Right ventricle myocardium superior (tissue), 1 donor: ENCODE measurements around the gene CLK4. TPM values are rescaled to one million over a fixed set of nuclear protein-coding genes. Genes with fewer than 3 reads are reported as not detected.
"Not testable (repeated sequence)": the region's sequence is repeated elsewhere in the genome, so short reads cannot be mapped to it uniquely, and the experiment has no call there.

Source experiments
- ATAC-seq: fragments of 200-7000 bp; cut with Tn5 transposase; one replicate; pipeline ENCODE4 v1.9.1; 2020; ENCODE audit warnings: mild to moderate bottlenecking; ENCODE audit not compliant: poor library complexity
- DNase-seq: peaks from one replicate; pipeline ENCODE4 v3.0.0-alpha.2; 2020
- intact Hi-C: fragments of 100-400 bp; cut with DNase I; formaldehyde crosslinking; loops from one replicate; pipeline ENCODE4 v1.11.2; 2022
- total RNA-seq: library from RNA; stranded (reverse); fragmentation: NEBNext Ultra II Directional; extraction: Animal tissue kit (Norgen Biotek cat#: 25700); gene quantifications from one replicate; pipeline ENCODE4 v1.2.1, GENCODE V29; 2021
- donor health status: DM: no; HTN: yes; CAD: no; lungs with severe emphysema.

CLK4 gene
- total RNA-seq, 1 donor from 2014 or later = 23.2 TPM

- peak; percentile 81 for DNase-seq
- ATAC-seq = peak; percentile 89
- intact Hi-C loops = loop anchor here (2.0 kb wide), 1 partner anchor 310 kb away; no protein-coding TSS in a partner anchor
Measured at GRCh38 chr5:178590141-178590923, 36.5 kb downstream of the CLK4 start, which contains the start of gene COL23A1. COL23A1 (minus strand) TSS chr5:178590393.

- ATAC-seq (peak; percentile 46), DNase-seq (peak; percentile 66)
- intact Hi-C loops = loop anchor here (2.0 kb wide), 1 partner anchor 309 kb away; no protein-coding TSS in a partner anchor
Measured at GRCh38 chr5:178589180-178590140, 37.4 kb downstream of the CLK4 start.

- DNase-seq = no peak
- intact Hi-C loops = no loop called here
- ATAC-seq = no peak
Measured at GRCh38 chr5:178588769-178589168, 38.1 kb downstream of the CLK4 start.

GRCh38 chr5:178587763-178588611 lies 38.9 kb downstream of the CLK4 start:
- intact Hi-C loops = no loop called here
- DNase-seq (no peak), ATAC-seq (no peak)

- DNase-seq (no peak), ATAC-seq (no peak)
- intact Hi-C loops = no loop called here
Measured at GRCh38 chr5:178586396-178586795, 40.5 kb downstream of the CLK4 start.

- intact Hi-C loops = not testable (repeated sequence)
- peak; percentile 70 for DNase-seq
- ATAC-seq = peak; percentile 73
Measured at GRCh38 chr5:178585421-178585820, 41.4 kb downstream of the CLK4 start.

GRCh38 chr5:178583279-178583678 lies 43.6 kb downstream of the CLK4 start:
- ATAC-seq = no peak
- no peak for DNase-seq
- intact Hi-C loops = no loop called here

- intact Hi-C loops = no loop called here
- no peak for ATAC-seq
- DNase-seq = no peak
Measured at GRCh38 chr5:178582291-178582690, 44.6 kb downstream of the CLK4 start.

- no peak for DNase-seq
- intact Hi-C loops = no loop called here
- no peak for ATAC-seq
Measured at GRCh38 chr5:178581621-178582020, 45.2 kb downstream of the CLK4 start.

- intact Hi-C loops = no loop called here
- DNase-seq (no peak), ATAC-seq (no peak)
Measured at GRCh38 chr5:178580271-178580955, 46.4 kb downstream of the CLK4 start.

- intact Hi-C loops = no loop called here
- DNase-seq (no peak), ATAC-seq (no peak)
Measured at GRCh38 chr5:178577944-178578343, 48.9 kb downstream of the CLK4 start.

- DNase-seq = no peak
Measured at GRCh38 chr5:178577376-178577839, 49.4 kb downstream of the CLK4 start.

GRCh38 chr5:178576591-178577351 lies 50.1 kb downstream of the CLK4 start:
- intact Hi-C loops = no loop called here
- ATAC-seq (peak; percentile 55), DNase-seq (no peak)

More at GRCh38 chr5:178577376-178577839, 49.4 kb downstream of the CLK4 start:
- intact Hi-C loops = no loop called here
- ATAC-seq = no peak

- intact Hi-C loops = no loop called here
Measured at GRCh38 chr5:178573216-178573615, 53.6 kb downstream of the CLK4 start.

GRCh38 chr5:178572617-178573016 lies 54.2 kb downstream of the CLK4 start:
- DNase-seq = no peak
- intact Hi-C loops = no loop called here
- no peak for ATAC-seq

More at GRCh38 chr5:178573216-178573615, 53.6 kb downstream of the CLK4 start:
- ATAC-seq (peak; percentile 89), DNase-seq (peak; percentile 75)

GRCh38 chr5:178569485-178569884 lies 57.4 kb downstream of the CLK4 start:
- no peak for DNase-seq
- ATAC-seq = no peak
- intact Hi-C loops = no loop called here
